Ovary (tissue), 9 donors: Measurements from ENCODE around the gene RANBP3. TPM values are rescaled to one million over a fixed set of nuclear protein-coding genes. Genes with fewer than 3 reads are reported as not detected.

Experiments
- DNase-seq, 5 donors: peaks; one replicate each; pipeline ENCODE4 v3.0.0-alpha.2; 2019 to 2020
- H3K27ac ChIP-seq, 2 donors: fragments of 200-600 bp; one replicate each; pipeline versions ENCODE4 v1.5.1 to v1.8.0; 2019 to 2022
- H3K27me3 ChIP-seq: fragments of 200-600 bp; one replicate; pipeline ENCODE4 v1.8.0; 2022
- H3K36me3 ChIP-seq: fragments of 200-600 bp; sonication (generic); one replicate; pipeline ENCODE4 v1.5.1; 2019
- H3K4me1 ChIP-seq: one replicate; pipeline ENCODE4 v1.8.1; 2013; ENCODE audit warnings: mild to moderate bottlenecking, moderate library complexity; ENCODE audit not compliant: insufficient read depth
- H3K4me3 ChIP-seq: fragments of 200-600 bp; sonication (generic); one replicate; pipeline ENCODE4 v1.5.1; 2017
- H3K9me3 ChIP-seq, 2 donors: fragments of 200-600 bp in 1 of 2; sonication (generic) in 1 of 2; one replicate each; pipeline versions ENCODE4 v1.5.1 to v1.8.1; 2013 to 2019; ENCODE audit warnings: mild to moderate bottlenecking in 1 of 2, moderate library complexity in 1 of 2
- EP300 ChIP-seq: sonication (generic); formaldehyde crosslinking; IDR thresholded peaks from one replicate; pipeline ENCODE4 v1.6.1; 2017; ENCODE audit warnings: antibody characterized with exemption
- POLR2A ChIP-seq: fragments of 450-650 bp; IDR thresholded peaks from one replicate; pipeline ENCODE4 v1.6.1; 2017; ENCODE audit warnings: antibody characterized with exemption, mild to moderate bottlenecking, moderate library complexity
- WGBS, 3 donors: extraction: QIAGEN DNeasy Blood & Tissue Kit in 1 of 3; methylation state at CpG; one replicate each; pipeline versions ENCODE4 v1.1.5 to v1.1.7; 2013 to 2017; 5-methylcytosine and 5-hydroxymethylcytosine counted together
- intact Hi-C, 4 donors: fragments of 100-400 bp; cut with DNase I; formaldehyde crosslinking; loops; one replicate each; pipeline versions ENCODE4 v1.11.0 to v1.15.1; 2022 to 2023
- polyA plus RNA-seq, 2 donors: library from polyadenylated mRNA; stranded (reverse); fragments of 200-250 nt in 1 of 2; fragments of 350-450 nt in 1 of 2; fragmentation: Illumina TruSeq in 1 of 2; extraction: RNeasy Lipid Tissue Mini Kit (QIAGEN cat#74804) in 1 of 2; gene quantifications; one replicate each; pipeline ENCODE4 v1.2.3, GENCODE V29; 2013 to 2014
- total RNA-seq, 7 donors: library from RNA; depleted of rRNA in 2 of 7; stranded (reverse); fragments of >200 nt in 2 of 7; fragmentation: NEBNext Ultra II Directional in 3 of 7; extraction: Animal tissue kit (Norgen Biotek cat#: 25700) in 3 of 7; gene quantifications; one replicate each; pipeline versions ENCODE4 v1.1.0 to v1.2.4, GENCODE V29; 2016 to 2023
- TF ChIP-seq, protein P1 (sequence below), 3 donors: fragments of 450-650 bp in 2 of 3; fragments of 200-600 bp in 1 of 3; IDR thresholded peaks; one replicate each; pipeline versions ENCODE4 v1.5.1 to v1.8.0; 2016 to 2022; ENCODE audit warnings: antibody characterized with exemption in 3 of 3, mild to moderate bottlenecking in 1 of 3
- donor health status: DM: no; HTN: no; CAD: no; lungs with moderate emphysema.
- donor health status: DM: no; HTN: no; CAD: no.
- donor health status: Bipolar disorder and iron deficiency.
- donor health status: DM: yes; HTN: yes; CAD: no.
- donor health status: DM: no; HTN: no; CAD: no.
- donor health status: DM: yes; HTN: yes; CAD: no.

The RANBP3 gene
- total and polyA plus RNA-seq, 9 donors = 54.0 to 88.4 (median 67.9) TPM

DNA sequence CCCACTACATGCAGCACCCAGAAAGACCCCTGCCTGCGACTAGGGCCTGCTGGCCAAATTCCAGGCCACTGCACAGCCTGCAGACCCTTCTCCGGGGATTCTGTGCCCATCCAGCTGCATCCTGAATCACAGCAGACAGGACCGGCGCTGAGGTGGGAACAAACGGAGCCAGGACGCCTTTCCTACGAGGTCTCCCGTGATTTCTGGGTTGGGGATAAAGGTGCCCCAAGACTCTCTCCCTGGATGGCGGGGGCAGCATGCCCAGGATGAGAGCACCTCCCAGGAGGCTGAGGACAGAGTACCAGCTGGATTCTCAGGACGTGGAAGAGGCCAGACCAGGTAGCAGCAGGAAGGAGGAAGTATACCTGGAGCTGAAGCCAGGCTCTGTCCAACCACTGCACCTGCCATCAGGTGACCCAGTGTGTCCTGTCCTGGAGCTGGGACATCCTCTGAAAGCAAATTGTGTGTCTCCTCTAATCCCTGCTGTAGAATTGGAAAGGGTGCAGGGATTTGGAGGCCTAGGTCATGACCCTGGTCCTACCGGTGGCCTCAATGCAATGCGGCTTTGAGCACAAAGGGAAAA lies 104.2 kb downstream of the RANBP3 start:
- no peaks in the 10 kb centered on the region for H3K36me3 ChIP-seq
- 87 to 90% (median 90%) methylated on average over 12 of the region's 12 CpGs for WGBS, 3 donors
- H3K4me3 ChIP-seq = no peak overlapping the region
- H3K27me3 ChIP-seq = no peaks in the 10 kb centered on the region
- no peak for DNase-seq
- no peak overlapping the region for H3K27ac ChIP-seq
- no peaks in the 10 kb centered on the region for H3K9me3 ChIP-seq
- H3K4me1 ChIP-seq = no peaks in the 10 kb centered on the region
- TF ChIP-seq, protein P1, sequence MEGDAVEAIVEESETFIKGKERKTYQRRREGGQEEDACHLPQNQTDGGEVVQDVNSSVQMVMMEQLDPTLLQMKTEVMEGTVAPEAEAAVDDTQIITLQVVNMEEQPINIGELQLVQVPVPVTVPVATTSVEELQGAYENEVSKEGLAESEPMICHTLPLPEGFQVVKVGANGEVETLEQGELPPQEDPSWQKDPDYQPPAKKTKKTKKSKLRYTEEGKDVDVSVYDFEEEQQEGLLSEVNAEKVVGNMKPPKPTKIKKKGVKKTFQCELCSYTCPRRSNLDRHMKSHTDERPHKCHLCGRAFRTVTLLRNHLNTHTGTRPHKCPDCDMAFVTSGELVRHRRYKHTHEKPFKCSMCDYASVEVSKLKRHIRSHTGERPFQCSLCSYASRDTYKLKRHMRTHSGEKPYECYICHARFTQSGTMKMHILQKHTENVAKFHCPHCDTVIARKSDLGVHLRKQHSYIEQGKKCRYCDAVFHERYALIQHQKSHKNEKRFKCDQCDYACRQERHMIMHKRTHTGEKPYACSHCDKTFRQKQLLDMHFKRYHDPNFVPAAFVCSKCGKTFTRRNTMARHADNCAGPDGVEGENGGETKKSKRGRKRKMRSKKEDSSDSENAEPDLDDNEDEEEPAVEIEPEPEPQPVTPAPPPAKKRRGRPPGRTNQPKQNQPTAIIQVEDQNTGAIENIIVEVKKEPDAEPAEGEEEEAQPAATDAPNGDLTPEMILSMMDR (IDR thresholded peaks at IDR 0.05) = no peak
- no peak for TF ChIP-seq POLR2A
- no peak for TF ChIP-seq EP300
- intact Hi-C loops = no loop called here

DNA sequence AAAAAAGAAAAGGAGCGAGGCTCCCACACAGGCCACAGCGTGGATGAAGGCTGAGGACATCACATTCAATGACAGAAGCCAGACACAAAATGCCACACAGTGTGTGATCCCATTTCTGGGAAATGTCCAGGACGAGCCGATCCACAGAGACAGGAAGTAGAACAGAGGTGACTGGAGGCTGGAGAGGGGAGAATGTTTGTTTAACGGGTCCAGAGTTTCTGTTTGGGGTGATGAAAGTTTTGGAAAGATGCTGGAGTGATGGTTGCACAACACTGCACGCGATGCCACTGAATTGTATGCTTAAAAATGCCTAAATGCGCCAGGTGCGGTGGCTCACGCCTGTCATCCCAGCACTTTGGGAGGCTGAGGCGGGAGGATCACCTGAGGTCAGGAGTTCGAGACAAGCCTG lies 107.0 kb downstream of the RANBP3 start:
- WGBS, 3 donors = 72 to 83% (median 74%) methylated on average over 12 of the region's 12 CpGs
- H3K36me3 ChIP-seq = no peaks in the 10 kb centered on the region
- H3K4me1 ChIP-seq = no peaks in the 10 kb centered on the region
- H3K4me3 ChIP-seq = no peak overlapping the region
- intact Hi-C loops = no loop called here
- no peaks in the 10 kb centered on the region for H3K9me3 ChIP-seq
- TF ChIP-seq, protein P1 (IDR thresholded peaks at IDR 0.05) = no peak
- no peak for TF ChIP-seq POLR2A
- no peak for TF ChIP-seq EP300
- no peak overlapping the region for H3K27ac ChIP-seq
- no peaks in the 10 kb centered on the region for H3K27me3 ChIP-seq
- DNase-seq = no peak

DNA sequence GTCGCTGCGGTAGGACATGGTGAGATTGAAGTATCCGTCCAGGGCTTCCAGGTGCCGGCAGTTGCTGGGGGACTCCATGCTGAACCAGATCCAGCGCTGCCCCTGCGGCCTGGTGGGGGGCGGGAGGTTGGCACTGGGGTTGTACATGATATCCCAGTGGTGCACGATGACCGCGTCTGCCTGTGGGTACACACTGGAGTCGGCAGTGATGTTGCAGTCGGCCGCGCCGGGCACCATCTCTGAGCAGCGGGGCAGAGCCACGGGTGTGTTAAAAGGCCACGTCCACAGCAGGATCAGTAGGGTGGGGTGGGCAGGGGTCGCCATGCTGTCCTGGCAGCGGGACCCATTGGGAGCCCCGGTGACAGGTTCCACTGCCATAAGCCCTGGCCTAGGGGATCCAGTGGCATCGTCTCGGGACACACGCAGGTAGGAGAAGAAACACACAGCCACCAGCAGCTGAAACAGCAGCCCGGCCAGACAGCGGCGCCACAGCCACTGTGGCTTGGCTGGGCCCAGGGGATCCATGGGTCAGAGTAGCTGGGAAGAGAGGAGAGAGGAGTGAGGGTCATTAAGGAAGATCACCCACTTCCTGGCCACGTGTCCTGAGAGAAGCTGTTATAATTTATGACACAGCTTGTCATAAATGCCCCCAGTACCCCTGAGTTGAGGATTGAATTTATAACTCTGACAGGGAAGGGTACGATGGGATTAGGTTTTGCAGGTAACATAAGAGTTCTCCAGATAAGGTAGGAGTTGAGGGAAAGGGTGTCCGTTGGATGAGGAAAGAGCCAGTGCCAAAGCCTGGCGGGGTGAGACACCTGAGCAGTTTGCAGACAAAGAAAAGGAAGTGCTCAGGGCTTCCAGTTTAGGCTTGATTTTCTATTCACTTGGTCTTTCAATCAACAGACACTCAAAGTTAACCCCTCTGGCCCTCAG lies 110.5 kb downstream of the RANBP3 start:
- WGBS, 3 donors = 82 to 85% (median 82%) methylated on average over 30 to 31 of the region's 31 CpGs
- TF ChIP-seq EP300 (no peak), POLR2A (no peak)
- TF ChIP-seq, protein P1 (IDR thresholded peaks at IDR 0.05) = no peak
- Histone ChIP-seq H3K4me3 (no peak overlapping the region), H3K4me1 (no peaks in the 10 kb centered on the region), H3K27me3 (no peaks in the 10 kb centered on the region), H3K36me3 (no peaks in the 10 kb centered on the region), H3K27ac (no peak overlapping the region), H3K9me3 (no peaks in the 10 kb centered on the region)
- no peak for DNase-seq
- intact Hi-C loops = no loop called here

Other genes with a start within 250 kb of the RANBP3 start
- 1 to 10 TPM in 5 of 7 donors, under 1 TPM in 2; 0.24 to 3.8 (median 2.3) TPM for gene PRR22, start 193.4 kb downstream of the RANBP3 start, total RNA-seq
- gene PRR22, start 193.4 kb downstream of the RANBP3 start, polyA plus RNA-seq = 1 to 10 TPM in 1 of 2 donors, not detected in 1; 1.6 TPM
- 10 to 100 TPM; 29.3 to 50.1 (median 39.9) TPM for gene DUS3L, start 187.0 kb downstream of the RANBP3 start, total RNA-seq
- 10 to 100 TPM in 1 of 2 donors, 1 to 10 TPM in 1; 1.2 to 39.7 TPM for gene DUS3L, start 187.0 kb downstream of the RANBP3 start, polyA plus RNA-seq
- 1 to 10 TPM in 2 of 7 donors, under 1 TPM in 2, not detected in 3; 0.38 to 2.8 (median 1.3) TPM for gene NRTN, start 173.1 kb downstream of the RANBP3 start, total RNA-seq
- under 1 TPM in 1 of 2 donors, not detected in 1; 0.11 TPM for gene NRTN, start 173.1 kb downstream of the RANBP3 start, polyA plus RNA-seq
- gene FUT6, start 138.4 kb downstream of the RANBP3 start, total RNA-seq = 1 to 10 TPM in 1 of 7 donors, under 1 TPM in 3, not detected in 3; 0.11 to 2.6 (median 0.38) TPM
- gene FUT6, start 138.4 kb downstream of the RANBP3 start, polyA plus RNA-seq = not detected
- 1 to 10 TPM in 1 of 7 donors, under 1 TPM in 4, not detected in 2; 0.11 to 1.8 (median 0.18) TPM for gene FUT3, start 126.7 kb downstream of the RANBP3 start, total RNA-seq
- gene FUT3, start 126.7 kb downstream of the RANBP3 start, polyA plus RNA-seq = under 1 TPM in 1 of 2 donors, not detected in 1; 0.04 TPM
- under 1 TPM in 3 of 7 donors, not detected in 4; 0.15 to 0.23 (median 0.22) TPM for gene FUT5, start 107.6 kb downstream of the RANBP3 start, total RNA-seq
- not detected for gene FUT5, start 107.6 kb downstream of the RANBP3 start, polyA plus RNA-seq
- gene NDUFA11, start 74.3 kb downstream of the RANBP3 start, total RNA-seq = 100 to 1,000 TPM; 169 to 352 (median 203) TPM
- gene NDUFA11, start 74.3 kb downstream of the RANBP3 start, polyA plus RNA-seq = 100 to 1,000 TPM in 1 of 2 donors, 1 to 10 TPM in 1; 3.9 to 315 TPM
- 1 to 10 TPM; 5.0 to 8.5 (median 7.0) TPM for gene VMAC, start 73.3 kb downstream of the RANBP3 start, total RNA-seq
- gene VMAC, start 73.3 kb downstream of the RANBP3 start, polyA plus RNA-seq = 1 to 10 TPM; 3.4 to 6.4 TPM
- gene CAPS, start 63.9 kb downstream of the RANBP3 start, total RNA-seq = 100 to 1,000 TPM in 1 of 7 donors, 10 to 100 TPM in 5, 1 to 10 TPM in 1; 7.0 to 313 (median 35.8) TPM
- 10 to 100 TPM in 1 of 2 donors, 1 to 10 TPM in 1; 1.7 to 12.4 TPM for gene CAPS, start 63.9 kb downstream of the RANBP3 start, polyA plus RNA-seq
- 10 to 100 TPM in 6 of 7 donors, 1 to 10 TPM in 1; 9.7 to 31.2 (median 14.1) TPM for gene RFX2, start 132.4 kb upstream of the RANBP3 start, total RNA-seq
- 10 to 100 TPM in 1 of 2 donors, 1 to 10 TPM in 1; 5.9 to 10.7 TPM for gene RFX2, start 132.4 kb upstream of the RANBP3 start, polyA plus RNA-seq
- not detected for gene ACSBG2, start 157.5 kb upstream of the RANBP3 start, total RNA-seq
- gene ACSBG2, start 157.5 kb upstream of the RANBP3 start, polyA plus RNA-seq = under 1 TPM in 1 of 2 donors, not detected in 1; 0.37 TPM